GM21717 (cell line): ENCODE results near the gene GPR35.

Experiments
- ATAC-seq: cut with Tn5 transposase; IDR thresholded peaks from one replicate; pipeline ENCODE4 v1.9.1; 2021; ENCODE audit warnings: mild to moderate bottlenecking, moderate library complexity; ENCODE audit not compliant: unreplicated experiment

Gene GPR35

GRCh38 chr2:240622531-240623235 lies 2.6 kb upstream of the GPR35 start:
- no peak for ATAC-seq

- ATAC-seq = no peak
Observed at GRCh38 chr2:240623531-240624010, 1.7 kb upstream of the GPR35 start.

GRCh38 chr2:240624011-240624949 lies 1.0 kb upstream of the GPR35 start:
- ATAC-seq = no peak

- ATAC-seq = no peak
Observed at GRCh38 chr2:240626531-240627300, 1.4 kb downstream of the GPR35 start.

- no peak for ATAC-seq
Observed at GRCh38 chr2:240627736-240628506, 2.6 kb downstream of the GPR35 start.

GRCh38 chr2:240628507-240628807 lies 3.2 kb downstream of the GPR35 start:
- no peak for ATAC-seq

GRCh38 chr2:240628808-240629618 lies 3.7 kb downstream of the GPR35 start:
- no peak for ATAC-seq

GRCh38 chr2:240629619-240629967 lies 4.3 kb downstream of the GPR35 start:
- ATAC-seq = no peak

- no peak for ATAC-seq
Observed at GRCh38 chr2:240629968-240630770, 4.9 kb downstream of the GPR35 start.

- ATAC-seq = no peak
Observed at GRCh38 chr2:240630771-240631547, 5.7 kb downstream of the GPR35 start.

- no peak for ATAC-seq
Observed at GRCh38 chr2:240631548-240632305, 6.4 kb downstream of the GPR35 start.

- ATAC-seq = no peak
Observed at GRCh38 chr2:240632306-240632721, 7.0 kb downstream of the GPR35 start.

GRCh38 chr2:240635121-240635997 lies 10.1 kb downstream of the GPR35 start:
- no peak for ATAC-seq

GRCh38 chr2:240635998-240636547 lies 10.8 kb downstream of the GPR35 start:
- ATAC-seq = no peak

- no peak for ATAC-seq
Observed at GRCh38 chr2:240636563-240637115, 11.4 kb downstream of the GPR35 start.
